Measurements from ENCODE around the gene TPSB2. TPM values are rescaled to one million over a fixed set of nuclear protein-coding genes. Genes with fewer than 3 reads are reported as not detected.

The TPSB2 gene
- total RNA-seq, 4 donors from 2014 or later, result 32.8 to 163 (median 51.4) TPM

- TF ChIP-seq CTCF (IDR thresholded peaks at IDR 0.05; ENCODE audit: low read depth), result no peak
Measured at GRCh38 chr16:1188432-1189189, 41.4 kb downstream of the TPSB2 start.

DNA sequence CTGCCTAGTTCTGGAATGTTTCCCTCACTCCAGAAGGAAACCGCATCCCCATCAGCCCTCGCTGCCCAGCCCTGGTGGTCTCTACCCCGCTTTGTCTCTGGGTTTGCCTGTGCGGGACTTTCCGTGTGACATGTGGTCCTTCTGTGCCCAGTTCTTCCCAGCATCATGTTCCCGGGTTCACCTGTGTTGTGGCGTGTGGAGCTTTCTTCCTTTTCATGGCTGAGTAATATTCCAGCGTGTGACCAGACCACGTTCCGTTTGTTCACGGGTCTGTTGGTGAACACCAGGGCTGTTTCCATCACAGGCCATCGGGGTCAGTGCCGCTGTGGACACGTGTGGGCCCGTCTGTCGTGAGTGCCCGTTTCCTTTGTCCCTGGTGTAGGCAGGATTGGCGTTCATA, 45.0 kb downstream of the TPSB2 start:
- no peak for TF ChIP-seq CTCF (IDR thresholded peaks at IDR 0.05; ENCODE audit: low read depth)

DNA sequence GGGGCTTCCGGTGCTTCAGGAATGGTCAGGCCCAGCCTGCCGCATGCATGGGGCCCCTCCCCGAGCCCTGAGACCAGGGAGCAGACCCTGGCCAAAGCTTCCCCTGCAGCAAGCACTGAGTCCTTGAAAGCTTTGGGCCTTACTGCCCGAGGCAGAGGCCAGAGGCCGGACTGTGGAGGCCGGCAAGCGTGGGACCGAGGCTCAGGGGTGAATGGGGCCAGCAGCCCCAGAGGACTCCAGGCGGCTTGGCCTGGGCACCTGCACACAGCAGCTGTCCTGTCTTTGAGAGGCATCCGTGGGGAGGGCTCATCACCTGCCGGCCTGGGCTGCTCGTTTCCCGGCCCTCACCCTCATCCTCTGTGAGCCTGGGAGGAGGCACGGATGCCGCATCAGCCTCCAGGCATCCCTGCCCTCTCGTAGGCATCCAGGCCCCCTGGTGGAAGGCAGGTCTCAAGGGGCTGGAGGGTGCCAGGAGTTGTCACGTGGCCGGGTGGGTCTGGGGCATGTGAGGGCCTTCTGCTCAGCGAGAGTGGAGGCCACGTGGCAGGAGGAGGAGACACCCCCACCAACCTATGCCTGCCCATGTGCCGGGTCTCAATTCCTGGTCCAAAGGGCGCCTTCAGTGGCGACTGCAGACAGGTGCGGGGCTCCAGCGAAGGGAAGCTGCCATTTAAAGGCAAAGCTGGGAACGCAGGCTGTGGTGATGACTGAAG, 45.7 kb downstream of the TPSB2 start:
- no peak for TF ChIP-seq CTCF (IDR thresholded peaks at IDR 0.05; ENCODE audit: low read depth)

DNA sequence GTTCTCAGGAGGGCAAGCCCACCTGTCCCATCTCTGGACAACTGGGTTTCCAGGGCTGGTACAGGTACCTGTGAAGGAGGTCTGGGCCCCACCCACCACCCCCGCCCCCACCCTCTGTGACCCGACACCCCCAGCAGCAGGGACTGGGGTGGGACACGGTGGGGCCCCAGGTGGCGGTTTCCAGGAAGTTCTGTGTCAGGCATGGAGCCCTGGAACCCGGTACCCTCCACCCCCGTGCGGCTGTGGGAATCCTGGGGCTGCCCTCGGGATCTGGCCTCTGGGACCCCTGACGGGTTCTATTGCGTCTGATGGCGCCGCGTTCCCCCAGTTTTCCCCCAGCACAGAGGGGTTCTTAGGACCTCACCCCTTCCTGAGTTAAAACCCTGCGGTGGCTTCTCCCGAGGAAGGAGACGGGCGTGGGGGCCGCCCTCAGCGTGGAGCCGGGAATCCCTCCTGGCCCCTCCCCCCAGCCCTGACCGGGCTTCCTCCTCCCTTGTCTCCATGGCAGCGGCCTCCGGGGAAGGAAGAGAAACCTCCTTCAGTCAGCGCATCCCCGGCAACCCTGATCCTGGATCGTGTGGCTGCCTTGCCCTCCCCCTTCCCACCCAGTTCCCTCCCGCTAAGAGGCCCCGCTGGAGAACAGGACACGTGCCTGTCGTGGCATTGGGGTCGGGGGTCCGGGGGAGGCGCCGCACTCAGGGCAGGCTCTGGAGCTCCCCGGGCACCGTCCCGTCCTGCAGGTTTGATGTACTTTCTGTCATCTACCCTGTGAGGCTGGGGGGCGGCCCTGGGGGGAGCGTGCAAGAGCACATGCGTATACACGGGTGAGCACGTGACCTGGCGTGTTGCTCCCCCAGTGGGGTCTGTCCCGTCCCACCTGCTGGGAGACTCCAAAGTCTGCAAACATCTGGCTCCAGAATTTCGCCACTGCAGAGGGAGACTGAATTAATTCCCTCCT, 46.8 kb downstream of the TPSB2 start:
- no peak for TF ChIP-seq CTCF (IDR thresholded peaks at IDR 0.05; ENCODE audit: low read depth)

DNA sequence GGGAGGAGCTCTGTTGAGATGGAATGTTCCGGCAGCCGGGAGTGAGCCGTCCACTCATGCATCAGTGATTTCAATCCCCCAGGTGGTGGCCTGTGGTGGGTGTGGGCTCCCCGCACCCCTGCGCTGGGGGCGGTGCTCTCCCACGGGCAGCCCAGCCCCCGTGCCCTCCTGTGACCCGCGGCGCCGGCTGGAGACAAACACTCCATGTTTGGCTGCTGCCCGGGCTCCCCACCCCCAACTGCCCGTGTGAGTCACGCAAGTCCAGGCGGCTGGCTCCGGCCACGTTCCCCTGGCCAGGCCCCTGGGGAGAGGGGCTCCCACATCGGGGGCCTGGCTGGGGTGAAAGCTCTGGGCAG, 47.7 kb downstream of the TPSB2 start:
- no peak for TF ChIP-seq CTCF (IDR thresholded peaks at IDR 0.05; ENCODE audit: low read depth)

- TF ChIP-seq CTCF (IDR thresholded peaks at IDR 0.05; ENCODE audit: low read depth), result no peak
Measured at GRCh38 chr16:1181404-1182315, 48.3 kb downstream of the TPSB2 start.
